Epithelial cell of prostate (primary cell): ENCODE data around the gene R3HDML.

Source experiments
- DNase-seq: peaks from one replicate; pipeline ENCODE4 v3.0.0-alpha.2; 2011; ENCODE audit warnings: low read depth, low spot score
- H3K27ac ChIP-seq: fragments of 450-650 bp; 2 replicates; pipeline ENCODE4 v1.5.1; 2017; ENCODE audit warnings: mild to moderate bottlenecking

The R3HDML gene

DNA sequence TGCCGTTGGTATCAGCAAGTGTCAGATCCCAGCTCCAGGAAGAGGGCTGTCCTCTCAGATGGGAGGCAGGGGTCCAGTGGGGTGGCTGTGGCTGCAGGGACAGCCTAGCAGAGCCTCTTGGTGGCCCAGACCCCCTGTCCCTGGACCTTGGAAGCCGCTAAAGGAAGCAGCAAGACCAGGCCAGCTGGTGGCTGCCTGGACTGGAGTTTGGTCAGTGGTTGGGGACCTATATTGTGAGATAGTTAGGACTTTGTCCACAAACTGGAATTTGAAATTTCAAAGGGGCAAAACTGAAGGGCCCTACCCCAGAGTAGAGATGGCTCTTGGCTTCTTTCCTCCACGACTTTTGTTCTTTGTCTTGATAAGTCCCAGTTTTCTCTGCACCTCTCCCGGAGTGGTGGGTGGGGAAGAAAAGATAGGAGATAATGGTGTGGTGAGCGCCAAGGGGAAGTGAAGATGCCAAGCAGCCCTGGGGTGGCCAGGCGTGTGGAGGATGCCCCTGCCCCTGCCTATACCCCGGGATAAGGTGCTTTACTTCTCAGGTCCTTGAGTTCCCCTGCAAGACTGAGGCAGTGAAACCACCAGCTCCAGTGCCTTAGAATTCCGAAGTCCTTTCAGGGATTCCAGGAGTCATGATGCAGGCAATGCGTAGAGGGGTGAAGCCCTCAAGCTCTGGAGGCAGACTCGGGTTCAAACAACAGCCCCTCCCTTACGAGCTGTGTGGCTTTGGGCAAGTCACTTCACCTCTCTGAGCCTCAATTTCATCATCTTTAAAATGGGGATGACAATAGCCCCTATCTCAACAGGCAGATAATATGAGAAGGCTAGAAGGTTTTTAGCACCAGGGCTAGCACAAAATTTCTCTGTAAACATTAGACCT, 58.9 kb downstream of the R3HDML start:
- H3K27ac ChIP-seq: no peak overlapping the region
- no peak for DNase-seq

DNA sequence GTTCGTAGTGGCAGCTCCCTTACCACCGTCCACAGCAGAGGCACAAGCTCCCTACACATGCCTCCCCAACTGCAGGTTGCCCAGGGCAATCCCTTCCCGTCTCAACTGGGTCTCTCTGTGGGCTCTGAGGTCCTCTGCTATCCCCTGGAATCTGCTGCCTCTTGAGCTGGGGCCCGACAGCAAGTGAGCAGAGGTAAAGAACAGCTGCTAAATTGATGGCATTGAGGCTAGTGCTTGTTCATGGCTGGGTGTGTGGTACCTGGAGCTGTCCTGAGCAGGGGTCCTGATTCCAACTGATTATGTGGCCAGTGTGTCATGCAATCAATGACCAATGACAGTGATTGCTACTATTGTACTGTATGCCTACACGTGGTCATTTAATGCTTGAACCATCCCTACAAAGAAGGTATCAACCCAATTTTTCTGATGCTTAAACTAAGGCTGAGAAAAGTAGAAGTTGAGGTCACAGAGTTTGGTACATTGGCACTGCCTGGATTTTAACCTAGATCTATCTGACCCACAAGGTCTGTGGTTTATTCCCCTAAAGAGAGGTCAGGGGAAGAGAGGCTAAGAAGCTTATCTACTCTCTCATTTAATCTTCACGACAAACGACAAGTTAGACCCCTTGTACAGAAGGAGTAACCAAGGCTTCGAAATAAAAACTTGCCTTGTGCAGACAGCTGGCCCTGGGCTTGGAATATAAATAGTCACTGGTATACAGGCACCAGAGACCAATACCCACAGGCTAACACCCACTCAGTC, 59.7 kb downstream of the R3HDML start:
- no peak for DNase-seq
- H3K27ac ChIP-seq: no peak overlapping the region

DNA sequence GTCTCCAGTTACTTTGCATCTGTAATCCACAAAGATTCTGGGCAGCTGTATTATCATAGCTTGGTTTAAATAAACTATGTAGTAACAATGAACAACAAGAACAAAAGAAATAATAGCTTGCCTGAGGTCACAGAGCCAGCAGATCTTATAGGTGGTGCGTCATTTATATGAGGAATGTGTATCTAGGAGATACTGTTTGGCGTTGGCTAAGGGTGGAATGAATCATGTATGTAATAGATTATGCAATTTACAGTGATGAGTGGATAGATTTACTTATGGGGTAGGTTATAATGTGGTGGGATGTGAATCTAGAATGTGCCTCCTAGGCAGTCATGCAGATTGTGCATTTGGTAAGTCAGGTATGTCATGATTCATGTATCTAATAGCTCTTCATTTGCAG, 61.5 kb downstream of the R3HDML start:
- no peak overlapping the region for H3K27ac ChIP-seq
- DNase-seq: peak; percentile 95

DNA sequence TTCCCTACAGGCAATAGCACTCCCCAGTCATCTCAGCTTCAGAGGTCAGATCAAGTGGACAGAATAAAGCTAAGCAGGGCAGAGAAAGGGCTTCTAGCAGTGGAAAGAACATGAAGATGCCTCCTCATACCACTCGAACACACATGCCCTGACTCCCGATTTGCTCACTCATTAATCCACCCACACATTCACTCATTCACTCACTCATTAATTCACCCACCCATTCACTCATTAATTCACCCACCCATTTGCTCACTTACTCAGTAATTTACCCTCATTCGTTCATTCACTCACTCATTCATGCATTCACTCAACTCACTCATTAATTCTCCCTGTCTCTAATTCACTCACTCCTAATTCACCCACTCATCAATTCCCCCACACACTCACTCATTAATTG, 62.6 kb downstream of the R3HDML start:
- H3K27ac ChIP-seq: no peak overlapping the region
- no peak for DNase-seq

DNA sequence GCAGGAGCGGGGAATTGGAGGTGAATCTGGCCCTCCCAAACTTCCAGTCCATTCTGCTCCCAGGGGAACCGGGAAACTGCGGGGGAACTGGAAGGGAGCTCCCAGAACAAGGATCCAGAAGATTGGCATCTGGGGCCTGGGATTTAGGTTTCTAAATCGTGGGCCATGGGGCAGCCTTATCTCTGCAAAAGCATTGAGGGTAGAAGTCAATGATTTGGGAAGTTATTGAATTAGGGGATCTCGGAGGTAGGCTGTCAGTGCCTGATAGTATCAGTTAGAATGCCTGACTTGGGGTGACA, 63.8 kb downstream of the R3HDML start:
- DNase-seq: no peak
- no peak overlapping the region for H3K27ac ChIP-seq
